ENCODE measurements around the gene LRRC74B.
A peak's percentile ranks its signal among the peaks of the same experiment; 100 is the strongest.

Gene LRRC74B

DNA sequence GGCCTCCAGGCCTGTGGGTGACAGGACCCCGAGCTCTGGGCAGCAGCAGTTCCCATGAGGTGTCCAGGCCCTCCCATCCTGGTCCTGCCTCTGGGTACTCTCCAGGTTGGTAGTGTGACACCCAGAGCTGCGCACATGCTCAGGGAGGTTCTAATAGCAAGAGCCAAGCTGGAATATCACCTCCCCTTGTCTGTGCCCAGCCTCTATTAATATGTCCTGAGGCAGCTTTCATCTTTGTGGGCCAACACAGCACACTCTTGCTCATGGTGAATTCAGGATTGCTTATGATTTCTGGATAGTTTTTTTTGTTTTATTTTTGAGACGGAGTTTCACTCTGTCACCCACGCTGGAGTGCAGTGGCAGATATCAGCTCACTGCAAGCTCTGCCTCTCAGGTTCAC, 27.4 kb upstream of the LRRC74B start:
- Histone ChIP-seq H3K27ac (replicated peaks; ENCODE audit: low read length) (no peak overlapping the region), H2BK12ac (ENCODE audit: low read length) (no peak overlapping the region), H3K9me3 (replicated peaks in 1 of 2; ENCODE audit: control insufficient read depth in 2 of 2, insufficient read depth in 1 of 2, low read depth in 1 of 2, low read length in 2 of 2) (peaks cover 0 to 5% of the 10 kb centered on the region in 2 donors), H2AK5ac (ENCODE audit: low read depth, low read length) (no peak overlapping the region), H2BK15ac (ENCODE audit: low read length) (no peak overlapping the region), H2AFZ (ENCODE audit: low read length) (no peak overlapping the region), H3K27me3 (ENCODE audit: control insufficient read depth in 3 of 3, insufficient read depth in 3 of 3, low read depth in 1 of 3, low read length in 3 of 3) (peaks cover 0 to 3% (median 2%) of the 10 kb centered on the region in 3 experiments), H4K8ac (ENCODE audit: low read depth, low read length) (no peak overlapping the region), H2BK5ac (ENCODE audit: low read length) (no peak overlapping the region), H3K4ac (ENCODE audit: low read length) (no peak overlapping the region), H3K4me1 (ENCODE audit: control insufficient read depth in 2 of 2, insufficient read depth in 1 of 2, low read depth in 1 of 2, low read length in 2 of 2) (peaks cover 12 to 23% of the 10 kb centered on the region in 2 donors), H3K9ac (ENCODE audit: low read depth, low read length, poor library complexity) (no peak overlapping the region), H4K91ac (ENCODE audit: low read depth, low read length, poor library complexity) (no peak overlapping the region), H3K18ac (ENCODE audit: low read length) (no peak overlapping the region), H3K4me3 (ENCODE audit: low read length in 2 of 2) (no peak overlapping the region), H3K23ac (ENCODE audit: low read depth, low read length, poor library complexity) (no peak overlapping the region), H3K36me3 (replicated peaks in 1 of 2; ENCODE audit: control insufficient read depth in 2 of 2, insufficient read depth in 2 of 2, low read length in 2 of 2) (no peaks in the 10 kb centered on the region), H3K14ac (ENCODE audit: low read length) (no peak overlapping the region), H2BK120ac (ENCODE audit: low read depth, low read length) (no peak overlapping the region), H3K79me1 (ENCODE audit: low read depth, low read length) (peaks cover 3% of the 10 kb centered on the region), H3K4me2 (ENCODE audit: insufficient read depth, low read length, poor library complexity, severe bottlenecking) (no peak overlapping the region)
- no peak for DNase-seq (ENCODE audit: low spot score)
- no CpG with 5 or more reads among the region's 4 CpGs for WGBS, 2 donors (ENCODE audit: extremely low coverage in 2 of 2, insufficient read length in 2 of 2, insufficient replicate concordance in 1 of 2)

DNA sequence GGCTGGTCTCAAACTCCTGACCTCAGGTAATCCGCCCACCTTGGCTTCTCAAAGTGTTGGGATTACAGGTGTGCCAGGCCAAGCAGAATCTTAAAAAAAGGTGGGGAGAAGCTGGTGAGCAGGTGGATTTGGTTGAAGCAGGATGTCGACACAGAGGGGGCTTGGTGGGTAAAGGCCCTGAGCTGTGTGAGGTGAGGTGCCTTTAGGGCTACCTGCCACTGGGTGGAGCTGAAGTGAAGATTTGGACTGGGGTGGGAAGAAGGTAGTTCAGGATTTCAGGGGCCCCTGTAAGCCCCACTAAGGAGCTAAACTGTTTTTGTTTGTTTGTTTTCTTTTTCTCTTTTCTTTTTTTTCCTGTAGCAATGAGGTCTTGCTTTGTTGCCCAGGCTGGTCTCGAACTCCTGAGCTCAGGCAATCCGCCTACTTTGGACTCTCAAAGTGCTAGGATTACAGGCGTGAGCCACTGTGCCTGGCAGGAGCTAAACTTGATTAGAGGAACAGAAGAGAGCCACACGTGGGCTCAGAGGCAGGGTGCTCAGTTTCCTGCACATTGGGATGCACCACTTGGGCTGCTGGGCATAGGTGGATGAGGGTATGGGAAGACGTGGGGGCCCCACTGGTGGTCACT, 24.8 kb upstream of the LRRC74B start:
- no peak overlapping the region for H3K4me2 ChIP-seq (ENCODE audit: insufficient read depth, low read length, poor library complexity, severe bottlenecking)
- H2AFZ ChIP-seq (ENCODE audit: low read length), result no peak overlapping the region
- peaks cover 3% of the 10 kb centered on the region for H3K79me1 ChIP-seq (ENCODE audit: low read depth, low read length)
- no peak overlapping the region for H3K4ac ChIP-seq (ENCODE audit: low read length)
- DNase-seq (ENCODE audit: low spot score), result no peak
- peak overlapping the region; percentile 81 for H2AK5ac ChIP-seq (ENCODE audit: low read depth, low read length)
- H3K14ac ChIP-seq (ENCODE audit: low read length), result no peak overlapping the region
- no CpG with 5 or more reads among the region's 7 CpGs for WGBS, 2 donors (ENCODE audit: extremely low coverage in 2 of 2, insufficient read length in 2 of 2, insufficient replicate concordance in 1 of 2)
- H3K36me3 ChIP-seq (replicated peaks in 1 of 2; ENCODE audit: control insufficient read depth in 2 of 2, insufficient read depth in 2 of 2, low read length in 2 of 2), result no peaks in the 10 kb centered on the region
- no peak overlapping the region for H2BK120ac ChIP-seq (ENCODE audit: low read depth, low read length)
- peaks cover 0 to 3% (median 2%) of the 10 kb centered on the region in 3 experiments for H3K27me3 ChIP-seq (ENCODE audit: control insufficient read depth in 3 of 3, insufficient read depth in 3 of 3, low read depth in 1 of 3, low read length in 3 of 3)
- H3K9me3 ChIP-seq (replicated peaks in 1 of 2; ENCODE audit: control insufficient read depth in 2 of 2, insufficient read depth in 1 of 2, low read depth in 1 of 2, low read length in 2 of 2), result peaks cover 0 to 5% of the 10 kb centered on the region in 2 donors
- H2BK12ac ChIP-seq (ENCODE audit: low read length), result no peak overlapping the region
- H3K18ac ChIP-seq (ENCODE audit: low read length), result peak overlapping the region; percentile 85
- no peak overlapping the region for H3K4me3 ChIP-seq (ENCODE audit: low read length in 2 of 2)
- H2BK15ac ChIP-seq (ENCODE audit: low read length), result peak overlapping the region; percentile 39
- H2BK5ac ChIP-seq (ENCODE audit: low read length), result no peak overlapping the region
- no peak overlapping the region for H3K9ac ChIP-seq (ENCODE audit: low read depth, low read length, poor library complexity)
- H4K8ac ChIP-seq (ENCODE audit: low read depth, low read length), result no peak overlapping the region
- H3K4me1 ChIP-seq (ENCODE audit: control insufficient read depth in 2 of 2, insufficient read depth in 1 of 2, low read depth in 1 of 2, low read length in 2 of 2), result peaks cover 0 to 6% of the 10 kb centered on the region in 2 donors
- no peak overlapping the region for H3K27ac ChIP-seq (replicated peaks; ENCODE audit: low read length)
- H4K91ac ChIP-seq (ENCODE audit: low read depth, low read length, poor library complexity), result peak overlapping the region; percentile 94
- H3K23ac ChIP-seq (ENCODE audit: low read depth, low read length, poor library complexity), result peak overlapping the region; percentile 81

DNA sequence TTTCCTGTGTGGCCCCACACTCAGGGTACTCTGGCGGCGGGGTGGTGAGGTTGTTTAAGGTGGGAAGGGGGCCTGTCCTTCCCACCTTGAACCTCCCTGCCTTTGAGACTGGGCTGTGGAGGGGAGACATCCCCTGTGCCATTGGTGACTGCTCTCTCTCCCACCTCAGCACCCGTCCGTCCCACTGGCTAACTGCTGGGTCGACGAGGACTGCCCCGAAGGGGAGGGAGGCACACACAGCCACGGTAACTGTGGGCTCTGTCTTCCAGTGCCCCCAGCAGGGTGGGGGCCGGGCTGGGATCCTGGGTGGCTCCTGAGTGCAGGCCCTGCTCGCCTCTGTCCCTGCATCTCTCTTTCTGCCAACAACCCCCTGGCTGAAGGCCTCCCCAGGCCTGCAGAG, 23.2 kb upstream of the LRRC74B start:
- no peak overlapping the region for H3K27ac ChIP-seq (replicated peaks; ENCODE audit: low read length)
- H3K9me3 ChIP-seq (replicated peaks in 1 of 2; ENCODE audit: control insufficient read depth in 2 of 2, insufficient read depth in 1 of 2, low read depth in 1 of 2, low read length in 2 of 2), result peaks cover 0 to 5% of the 10 kb centered on the region in 2 donors
- H4K8ac ChIP-seq (ENCODE audit: low read depth, low read length), result no peak overlapping the region
- H3K18ac ChIP-seq (ENCODE audit: low read length), result peak overlapping the region; percentile 57
- peak overlapping the region; percentile 47 for H2BK120ac ChIP-seq (ENCODE audit: low read depth, low read length)
- H4K91ac ChIP-seq (ENCODE audit: low read depth, low read length, poor library complexity), result no peak overlapping the region
- peaks cover 0 to 2% of the 10 kb centered on the region in 2 donors for H3K4me1 ChIP-seq (ENCODE audit: control insufficient read depth in 2 of 2, insufficient read depth in 1 of 2, low read depth in 1 of 2, low read length in 2 of 2)
- H3K4me3 ChIP-seq (ENCODE audit: low read length in 2 of 2), result no peak overlapping the region
- peaks cover 3% of the 10 kb centered on the region for H3K79me1 ChIP-seq (ENCODE audit: low read depth, low read length)
- H3K27me3 ChIP-seq (ENCODE audit: control insufficient read depth in 3 of 3, insufficient read depth in 3 of 3, low read depth in 1 of 3, low read length in 3 of 3), result peaks cover 0 to 3% (median 0%) of the 10 kb centered on the region in 3 experiments
- H3K14ac ChIP-seq (ENCODE audit: low read length), result no peak overlapping the region
- peak overlapping the region; percentile 56 for H2AK5ac ChIP-seq (ENCODE audit: low read depth, low read length)
- no peak overlapping the region for H2AFZ ChIP-seq (ENCODE audit: low read length)
- H2BK12ac ChIP-seq (ENCODE audit: low read length), result peak overlapping the region; percentile 73
- peak overlapping the region; percentile 75 for H2BK5ac ChIP-seq (ENCODE audit: low read length)
- no peak overlapping the region for H3K4me2 ChIP-seq (ENCODE audit: insufficient read depth, low read length, poor library complexity, severe bottlenecking)
- no peak overlapping the region for H3K4ac ChIP-seq (ENCODE audit: low read length)
- no peak for DNase-seq (ENCODE audit: low spot score)
- no CpG with 5 or more reads among the region's 10 CpGs for WGBS, 2 donors (ENCODE audit: extremely low coverage in 2 of 2, insufficient read length in 2 of 2, insufficient replicate concordance in 1 of 2)
- peak overlapping the region; percentile 73 for H3K23ac ChIP-seq (ENCODE audit: low read depth, low read length, poor library complexity)
- peak overlapping the region; percentile 67 for H2BK15ac ChIP-seq (ENCODE audit: low read length)
- no peaks in the 10 kb centered on the region for H3K36me3 ChIP-seq (replicated peaks in 1 of 2; ENCODE audit: control insufficient read depth in 2 of 2, insufficient read depth in 2 of 2, low read length in 2 of 2)
- H3K9ac ChIP-seq (ENCODE audit: low read depth, low read length, poor library complexity), result no peak overlapping the region

DNA sequence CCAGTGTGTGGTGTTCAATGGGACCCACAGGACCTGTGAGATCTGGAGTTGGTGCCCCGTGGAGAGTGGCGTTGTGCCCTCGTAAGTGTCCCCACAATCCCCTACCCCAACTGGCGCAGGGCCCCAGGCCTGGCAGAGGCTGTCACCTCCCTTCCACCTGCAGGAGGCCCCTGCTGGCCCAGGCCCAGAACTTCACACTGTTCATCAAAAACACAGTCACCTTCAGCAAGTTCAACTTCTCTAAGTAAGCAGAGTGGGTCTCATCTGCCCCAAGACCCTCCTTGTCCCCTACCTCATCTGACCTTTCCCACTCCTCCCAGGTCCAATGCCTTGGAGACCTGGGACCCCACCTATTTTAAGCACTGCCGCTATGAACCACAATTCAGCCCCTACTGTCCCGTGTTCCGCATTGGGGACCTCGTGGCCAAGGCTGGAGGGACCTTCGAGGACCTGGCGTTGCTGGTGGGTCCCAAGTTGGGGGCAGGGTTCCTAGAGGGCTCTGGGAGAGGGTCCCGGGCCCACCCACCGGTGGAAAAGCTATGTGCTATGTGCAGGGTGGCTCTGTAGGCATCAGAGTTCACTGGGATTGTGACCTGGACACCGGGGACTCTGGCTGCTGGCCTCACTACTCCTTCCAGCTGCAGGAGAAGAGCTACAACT, 22.7 kb upstream of the LRRC74B start:
- no peak overlapping the region for H3K14ac ChIP-seq (ENCODE audit: low read length)
- H2BK5ac ChIP-seq (ENCODE audit: low read length), result peak overlapping the region; percentile 75
- H2AFZ ChIP-seq (ENCODE audit: low read length), result no peak overlapping the region
- H3K9me3 ChIP-seq (replicated peaks in 1 of 2; ENCODE audit: control insufficient read depth in 2 of 2, insufficient read depth in 1 of 2, low read depth in 1 of 2, low read length in 2 of 2), result peaks cover 0 to 5% of the 10 kb centered on the region in 2 donors
- H2BK15ac ChIP-seq (ENCODE audit: low read length), result no peak overlapping the region
- no peak for DNase-seq (ENCODE audit: low spot score)
- no CpG with 5 or more reads among the region's 13 CpGs for WGBS, 2 donors (ENCODE audit: extremely low coverage in 2 of 2, insufficient read length in 2 of 2, insufficient replicate concordance in 1 of 2)
- peaks cover 0 to 2% of the 10 kb centered on the region in 2 donors for H3K4me1 ChIP-seq (ENCODE audit: control insufficient read depth in 2 of 2, insufficient read depth in 1 of 2, low read depth in 1 of 2, low read length in 2 of 2)
- H2AK5ac ChIP-seq (ENCODE audit: low read depth, low read length), result peak overlapping the region; percentile 95
- H3K79me1 ChIP-seq (ENCODE audit: low read depth, low read length), result peaks cover 3% of the 10 kb centered on the region
- no peaks in the 10 kb centered on the region for H3K36me3 ChIP-seq (replicated peaks in 1 of 2; ENCODE audit: control insufficient read depth in 2 of 2, insufficient read depth in 2 of 2, low read length in 2 of 2)
- H3K9ac ChIP-seq (ENCODE audit: low read depth, low read length, poor library complexity), result no peak overlapping the region
- peak overlapping the region; percentile 61 for H2BK120ac ChIP-seq (ENCODE audit: low read depth, low read length)
- H3K27ac ChIP-seq (replicated peaks; ENCODE audit: low read length), result no peak overlapping the region
- H2BK12ac ChIP-seq (ENCODE audit: low read length), result no peak overlapping the region
- peaks cover 0 to 9% (median 0%) of the 10 kb centered on the region in 3 experiments for H3K27me3 ChIP-seq (ENCODE audit: control insufficient read depth in 3 of 3, insufficient read depth in 3 of 3, low read depth in 1 of 3, low read length in 3 of 3)
- peak overlapping the region in 1 of 2 donors; percentile 43 for H3K4me3 ChIP-seq (ENCODE audit: low read length in 2 of 2)
- H4K91ac ChIP-seq (ENCODE audit: low read depth, low read length, poor library complexity), result no peak overlapping the region
- no peak overlapping the region for H4K8ac ChIP-seq (ENCODE audit: low read depth, low read length)
- H3K4ac ChIP-seq (ENCODE audit: low read length), result peak overlapping the region; percentile 11
- H3K4me2 ChIP-seq (ENCODE audit: insufficient read depth, low read length, poor library complexity, severe bottlenecking), result no peak overlapping the region
- H3K18ac ChIP-seq (ENCODE audit: low read length), result no peak overlapping the region
- H3K23ac ChIP-seq (ENCODE audit: low read depth, low read length, poor library complexity), result no peak overlapping the region

Data from neuronal stem cell (in vitro differentiated cells).